ENCODE measurements around the gene SCN1B. TPM values are rescaled to one million over a fixed set of nuclear protein-coding genes. Genes with fewer than 3 reads are reported as not detected.

The SCN1B gene
- total and polyA plus RNA-seq, 2 of the 13 experiments (the other 11 are each of a cell fraction or from before 2014, with no cell fraction given): 2.7 to 20.1 TPM

DNA sequence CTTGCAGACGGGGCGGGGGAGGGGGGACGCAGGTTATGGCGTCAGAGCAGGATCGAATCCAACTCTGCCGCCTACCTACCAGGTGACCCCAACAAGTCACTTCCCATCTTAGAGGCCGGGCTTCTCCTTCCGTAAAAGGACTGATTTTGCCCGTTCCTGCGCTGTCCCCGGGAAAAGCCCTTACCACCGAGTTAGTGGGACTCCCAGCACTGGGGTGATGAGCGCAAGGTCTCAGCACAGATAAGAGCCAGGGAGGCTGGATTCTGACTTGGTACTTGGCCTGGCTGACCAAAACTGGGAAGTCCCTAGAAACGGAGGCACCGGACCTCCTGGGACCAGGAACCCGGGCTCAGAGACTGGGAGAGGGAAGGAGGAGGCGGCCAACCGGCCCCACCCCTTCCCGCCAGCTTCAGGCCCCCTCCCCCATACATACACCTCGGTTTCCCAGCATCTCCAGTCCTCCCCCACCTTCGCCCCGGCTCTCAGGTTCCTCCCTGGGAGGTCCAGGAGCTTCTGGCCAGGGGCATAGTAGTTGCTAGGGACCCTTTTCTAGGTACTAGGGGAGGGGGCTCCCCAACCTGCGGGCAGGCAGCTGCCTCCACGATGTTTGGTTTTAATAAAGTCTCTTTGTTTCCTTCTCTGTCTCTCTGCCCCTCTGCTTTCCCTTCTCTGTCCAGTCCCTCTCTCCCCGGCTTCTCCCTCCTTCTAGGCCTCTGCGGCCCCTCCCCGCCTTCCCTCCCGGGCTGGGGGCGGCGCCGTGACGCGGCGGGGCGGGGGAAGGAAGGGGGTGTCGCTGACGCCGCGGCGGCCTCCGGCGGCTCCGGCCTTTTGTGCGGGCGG lies 30.6 kb upstream of the SCN1B start, which contains the start of gene GRAMD1A (continued):
- TF ChIP-seq, protein P1, sequence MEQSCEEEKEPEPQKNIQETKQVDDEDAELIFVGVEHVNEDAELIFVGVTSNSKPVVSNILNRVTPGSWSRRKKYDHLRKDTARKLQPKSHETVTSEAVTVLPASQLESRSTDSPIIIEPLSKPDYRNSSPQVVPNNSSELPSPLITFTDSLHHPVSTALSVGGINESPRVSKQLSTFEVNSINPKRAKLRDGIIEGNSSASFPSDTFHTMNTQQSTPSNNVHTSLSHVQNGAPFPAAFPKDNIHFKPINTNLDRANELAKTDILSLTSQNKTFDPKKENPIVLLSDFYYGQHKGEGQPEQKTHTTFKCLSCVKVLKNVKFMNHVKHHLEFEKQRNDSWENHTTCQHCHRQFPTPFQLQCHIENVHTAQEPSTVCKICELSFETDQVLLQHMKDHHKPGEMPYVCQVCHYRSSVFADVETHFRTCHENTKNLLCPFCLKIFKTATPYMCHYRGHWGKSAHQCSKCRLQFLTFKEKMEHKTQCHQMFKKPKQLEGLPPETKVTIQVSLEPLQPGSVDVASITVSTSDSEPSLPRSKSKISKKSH (CRISPR knock-in tag; IDR thresholded peaks at IDR 0.05; ENCODE audit: borderline replicate concordance): 0 out of 2 replicates have a peak, but pooled peaks have one; percentile 14
- TF ChIP-seq KDM5B (CRISPR knock-in tag; IDR thresholded peaks at IDR 0.05; ENCODE audit: borderline replicate concordance) (peak; percentile 49; the same call in 1 of the 2 replicates), KDM2A (CRISPR knock-in tag; IDR thresholded peaks at IDR 0.05; ENCODE audit: borderline replicate concordance, low read depth) (0 out of 2 replicates have a peak, but pooled peaks have one; percentile 41), ELF4 (CRISPR knock-in tag; IDR thresholded peaks at IDR 0.05; ENCODE audit: borderline replicate concordance) (no peak), CENPT (CRISPR knock-in tag; IDR thresholded peaks at IDR 0.05; ENCODE audit: low read depth) (no peak), ZNF234 (CRISPR knock-in tag; conservative IDR thresholded peaks at IDR 0.05) (no peak), ZNF333 (CRISPR knock-in tag; IDR thresholded peaks at IDR 0.05; ENCODE audit: borderline replicate concordance) (no peak), ZNF790 (CRISPR knock-in tag; IDR thresholded peaks at IDR 0.05; ENCODE audit: borderline replicate concordance) (0 out of 2 replicates have a peak, but pooled peaks have one; percentile 47), ZNF737 (CRISPR knock-in tag; IDR thresholded peaks at IDR 0.05; ENCODE audit: borderline replicate concordance) (no peak), CENPX (CRISPR knock-in tag; IDR thresholded peaks at IDR 0.05) (no peak), TAF1 (CRISPR knock-in tag; IDR thresholded peaks at IDR 0.05) (peak; percentile 60), KLF9 (CRISPR knock-in tag; IDR thresholded peaks at IDR 0.05; ENCODE audit: low read depth) (no peak), ZFP36L1 (CRISPR knock-in tag; IDR thresholded peaks at IDR 0.05) (0 out of 2 replicates have a peak, but pooled peaks have one; percentile 3), ZNF451 (CRISPR knock-in tag; IDR thresholded peaks at IDR 0.05) (no peak), ZNF510 (CRISPR knock-in tag; IDR thresholded peaks at IDR 0.05; ENCODE audit: low read depth) (0 out of 2 replicates have a peak, but pooled peaks have one; percentile 50), ZNF136 (CRISPR knock-in tag; IDR thresholded peaks at IDR 0.05; ENCODE audit: low read depth) (no peak), KLF15 (CRISPR knock-in tag; IDR thresholded peaks at IDR 0.05; ENCODE audit: borderline replicate concordance) (no peak), ZNF430 (CRISPR knock-in tag; IDR thresholded peaks at IDR 0.05) (peak; percentile 2; the same call in 1 of the 2 replicates), PAF1 (CRISPR knock-in tag; IDR thresholded peaks at IDR 0.05) (no peak), PHB2 (IDR thresholded peaks at IDR 0.05; ENCODE audit: partially characterized antibody) (no peak), ISX (CRISPR knock-in tag; conservative IDR thresholded peaks at IDR 0.05) (no peak; the same call in 1 of the 2 replicates), CEBPG (CRISPR knock-in tag; IDR thresholded peaks at IDR 0.05) (peak; percentile 32; the same call in 1 of the 2 replicates), ZNF709 (CRISPR knock-in tag; IDR thresholded peaks at IDR 0.05) (0 out of 2 replicates have a peak, but pooled peaks have one; percentile 36), MBNL3 (CRISPR knock-in tag; conservative IDR thresholded peaks at IDR 0.05) (no peak)
- TF ChIP-seq, protein P2, sequence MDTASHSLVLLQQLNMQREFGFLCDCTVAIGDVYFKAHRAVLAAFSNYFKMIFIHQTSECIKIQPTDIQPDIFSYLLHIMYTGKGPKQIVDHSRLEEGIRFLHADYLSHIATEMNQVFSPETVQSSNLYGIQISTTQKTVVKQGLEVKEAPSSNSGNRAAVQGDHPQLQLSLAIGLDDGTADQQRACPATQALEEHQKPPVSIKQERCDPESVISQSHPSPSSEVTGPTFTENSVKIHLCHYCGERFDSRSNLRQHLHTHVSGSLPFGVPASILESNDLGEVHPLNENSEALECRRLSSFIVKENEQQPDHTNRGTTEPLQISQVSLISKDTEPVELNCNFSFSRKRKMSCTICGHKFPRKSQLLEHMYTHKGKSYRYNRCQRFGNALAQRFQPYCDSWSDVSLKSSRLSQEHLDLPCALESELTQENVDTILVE (CRISPR knock-in tag; IDR thresholded peaks at IDR 0.05): no peak; the same call in 1 of the 2 replicates
- TF ChIP-seq, protein P3, sequence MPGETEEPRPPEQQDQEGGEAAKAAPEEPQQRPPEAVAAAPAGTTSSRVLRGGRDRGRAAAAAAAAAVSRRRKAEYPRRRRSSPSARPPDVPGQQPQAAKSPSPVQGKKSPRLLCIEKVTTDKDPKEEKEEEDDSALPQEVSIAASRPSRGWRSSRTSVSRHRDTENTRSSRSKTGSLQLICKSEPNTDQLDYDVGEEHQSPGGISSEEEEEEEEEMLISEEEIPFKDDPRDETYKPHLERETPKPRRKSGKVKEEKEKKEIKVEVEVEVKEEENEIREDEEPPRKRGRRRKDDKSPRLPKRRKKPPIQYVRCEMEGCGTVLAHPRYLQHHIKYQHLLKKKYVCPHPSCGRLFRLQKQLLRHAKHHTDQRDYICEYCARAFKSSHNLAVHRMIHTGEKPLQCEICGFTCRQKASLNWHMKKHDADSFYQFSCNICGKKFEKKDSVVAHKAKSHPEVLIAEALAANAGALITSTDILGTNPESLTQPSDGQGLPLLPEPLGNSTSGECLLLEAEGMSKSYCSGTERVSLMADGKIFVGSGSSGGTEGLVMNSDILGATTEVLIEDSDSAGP (CRISPR knock-in tag; IDR thresholded peaks at IDR 0.05; ENCODE audit: borderline replicate concordance): peak; percentile 43; the same call in 1 of the 2 replicates
